ENCODE results near the gene RYR1. TPM values are rescaled to one million over a fixed set of nuclear protein-coding genes. Genes with fewer than 3 reads are reported as not detected.
"Not testable (repeated sequence)": the region's sequence is repeated elsewhere in the genome, so short reads cannot be mapped to it uniquely, and the experiment has no call there.

RYR1 gene
- total RNA-seq, 1 donor from 2014 or later, result 0.12 TPM

- no peak for DNase-seq (ENCODE audit: low read depth)
- no peak overlapping the region for H3K4me3 ChIP-seq (ENCODE audit: low read depth, low read length)
- TF ChIP-seq CTCF (conservative IDR thresholded peaks at IDR 0.05; ENCODE audit: low read depth, low read length), result no peak
These were observed 80.3 kb downstream of the RYR1 start for GRCh38 chr19:38513762-38514167.

- no peak overlapping the region for H3K4me3 ChIP-seq (ENCODE audit: low read depth, low read length)
- no peak for DNase-seq (ENCODE audit: low read depth)
- TF ChIP-seq CTCF (conservative IDR thresholded peaks at IDR 0.05; ENCODE audit: low read depth, low read length), result peak; percentile 84
These were observed 81.5 kb downstream of the RYR1 start for GRCh38 chr19:38514812-38515633.

GRCh38 chr19:38515896-38516295, 82.4 kb downstream of the RYR1 start:
- DNase-seq (ENCODE audit: low read depth), result no peak
- H3K4me3 ChIP-seq (ENCODE audit: low read depth, low read length), result no peak overlapping the region
- no peak for TF ChIP-seq CTCF (conservative IDR thresholded peaks at IDR 0.05; ENCODE audit: low read depth, low read length)

GRCh38 chr19:38516802-38517201, 83.3 kb downstream of the RYR1 start:
- no peak for TF ChIP-seq CTCF (conservative IDR thresholded peaks at IDR 0.05; ENCODE audit: low read depth, low read length)
- H3K4me3 ChIP-seq (ENCODE audit: low read depth, low read length), result no peak overlapping the region
- no peak for DNase-seq (ENCODE audit: low read depth)

- no peak overlapping the region for H3K4me3 ChIP-seq (ENCODE audit: low read depth, low read length)
- no peak for TF ChIP-seq CTCF (conservative IDR thresholded peaks at IDR 0.05; ENCODE audit: low read depth, low read length)
These were observed 83.8 kb downstream of the RYR1 start for GRCh38 chr19:38517321-38517720.

GRCh38 chr19:38517980-38518379, 84.5 kb downstream of the RYR1 start:
- not testable (repeated sequence) for H3K4me3 ChIP-seq (ENCODE audit: low read depth, low read length); DNase-seq (ENCODE audit: low read depth)

More at GRCh38 chr19:38517321-38517720, 83.8 kb downstream of the RYR1 start:
- no peak for DNase-seq (ENCODE audit: low read depth)

- no peak for TF ChIP-seq CTCF (conservative IDR thresholded peaks at IDR 0.05; ENCODE audit: low read depth, low read length)
- no peak overlapping the region for H3K4me3 ChIP-seq (ENCODE audit: low read depth, low read length)
- DNase-seq (ENCODE audit: low read depth), result no peak
These were observed 85.7 kb downstream of the RYR1 start for GRCh38 chr19:38519168-38519567.

Data from epithelial cell of proximal tubule (primary cell).